ENCODE results near the gene TM7SF3.

Gene TM7SF3

DNA sequence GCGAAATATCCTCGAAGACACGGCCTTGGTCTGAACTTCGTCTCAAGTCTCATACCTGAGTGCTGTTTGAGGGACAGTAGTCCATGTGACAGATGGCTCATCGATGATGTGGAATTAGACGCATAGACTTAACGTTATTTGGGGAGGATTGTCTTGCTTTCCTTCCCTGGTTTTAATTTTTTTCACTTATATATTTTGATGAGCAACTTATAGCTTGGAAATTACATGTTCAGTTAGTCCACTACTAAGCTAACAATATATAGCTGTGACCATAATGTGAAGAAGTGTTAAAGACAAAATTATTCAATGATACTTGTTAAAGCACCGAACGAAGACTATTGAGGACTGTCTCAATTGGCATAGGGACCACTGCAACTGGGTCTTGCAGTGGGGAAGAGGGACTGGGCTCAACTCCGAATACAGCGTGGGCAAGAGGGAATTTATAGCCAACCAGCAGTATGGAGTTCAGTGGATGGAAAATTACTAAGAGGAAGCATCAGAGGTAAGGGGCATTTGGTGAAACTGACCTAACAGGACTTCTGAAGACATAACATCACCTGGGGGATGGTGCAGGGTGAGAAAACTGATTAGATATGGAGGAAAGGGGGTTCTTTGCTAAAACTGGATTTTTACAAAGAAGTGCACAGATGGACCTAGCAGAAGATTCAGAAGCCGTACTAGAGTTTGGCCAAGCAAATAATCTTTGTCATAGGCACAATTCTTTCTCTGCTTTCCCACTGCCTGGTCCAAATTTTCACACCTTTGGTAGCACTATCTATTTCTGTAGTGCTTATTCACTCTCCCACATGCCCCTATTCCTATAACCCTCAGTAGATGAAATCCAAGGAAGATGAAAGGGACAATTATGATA, 910 bp upstream of the TM7SF3 start:
- H3K4me3 ChIP-seq (ENCODE audit: low read depth, low read length) = no peak overlapping the region
- TF ChIP-seq, protein P1, sequence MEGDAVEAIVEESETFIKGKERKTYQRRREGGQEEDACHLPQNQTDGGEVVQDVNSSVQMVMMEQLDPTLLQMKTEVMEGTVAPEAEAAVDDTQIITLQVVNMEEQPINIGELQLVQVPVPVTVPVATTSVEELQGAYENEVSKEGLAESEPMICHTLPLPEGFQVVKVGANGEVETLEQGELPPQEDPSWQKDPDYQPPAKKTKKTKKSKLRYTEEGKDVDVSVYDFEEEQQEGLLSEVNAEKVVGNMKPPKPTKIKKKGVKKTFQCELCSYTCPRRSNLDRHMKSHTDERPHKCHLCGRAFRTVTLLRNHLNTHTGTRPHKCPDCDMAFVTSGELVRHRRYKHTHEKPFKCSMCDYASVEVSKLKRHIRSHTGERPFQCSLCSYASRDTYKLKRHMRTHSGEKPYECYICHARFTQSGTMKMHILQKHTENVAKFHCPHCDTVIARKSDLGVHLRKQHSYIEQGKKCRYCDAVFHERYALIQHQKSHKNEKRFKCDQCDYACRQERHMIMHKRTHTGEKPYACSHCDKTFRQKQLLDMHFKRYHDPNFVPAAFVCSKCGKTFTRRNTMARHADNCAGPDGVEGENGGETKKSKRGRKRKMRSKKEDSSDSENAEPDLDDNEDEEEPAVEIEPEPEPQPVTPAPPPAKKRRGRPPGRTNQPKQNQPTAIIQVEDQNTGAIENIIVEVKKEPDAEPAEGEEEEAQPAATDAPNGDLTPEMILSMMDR (IDR thresholded peaks at IDR 0.05; ENCODE audit: borderline replicate concordance, insufficient read depth, low read depth, low read length) = no peak

GRCh38 chr12:27013611-27014084, 536 bp downstream of the TM7SF3 start:
- H3K4me3 ChIP-seq (ENCODE audit: low read depth, low read length) = peak overlapping the region; percentile 77
- TF ChIP-seq, protein P1 (IDR thresholded peaks at IDR 0.05; ENCODE audit: borderline replicate concordance, insufficient read depth, low read depth, low read length) = no peak

DNA sequence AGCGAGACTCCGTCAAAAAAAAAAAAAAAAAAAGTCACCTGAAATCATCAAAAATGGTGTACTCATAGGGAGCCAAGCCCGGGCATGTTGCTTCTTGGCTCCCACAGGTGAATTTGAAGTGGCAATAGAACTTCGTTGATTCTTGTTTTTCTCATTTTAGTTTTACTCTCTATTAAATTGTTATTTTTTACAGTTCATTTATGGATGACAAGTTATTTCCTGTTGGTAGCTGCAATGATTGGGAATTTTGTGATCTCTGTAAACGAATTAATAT, 1.3 kb downstream of the TM7SF3 start:
- peak overlapping the region; percentile 77 for H3K4me3 ChIP-seq (ENCODE audit: low read depth, low read length)
- TF ChIP-seq, protein P1 (IDR thresholded peaks at IDR 0.05; ENCODE audit: borderline replicate concordance, insufficient read depth, low read depth, low read length) = no peak

GRCh38 chr12:27012239-27012981, 1.8 kb downstream of the TM7SF3 start:
- TF ChIP-seq, protein P1 (IDR thresholded peaks at IDR 0.05; ENCODE audit: borderline replicate concordance, insufficient read depth, low read depth, low read length) = no peak
- H3K4me3 ChIP-seq (ENCODE audit: low read depth, low read length) = no peak overlapping the region

GRCh38 chr12:27009881-27010301, 4.3 kb downstream of the TM7SF3 start:
- H3K4me3 ChIP-seq (ENCODE audit: low read depth, low read length) = no peak overlapping the region
- TF ChIP-seq, protein P1 (IDR thresholded peaks at IDR 0.05; ENCODE audit: borderline replicate concordance, insufficient read depth, low read depth, low read length) = no peak

DNA sequence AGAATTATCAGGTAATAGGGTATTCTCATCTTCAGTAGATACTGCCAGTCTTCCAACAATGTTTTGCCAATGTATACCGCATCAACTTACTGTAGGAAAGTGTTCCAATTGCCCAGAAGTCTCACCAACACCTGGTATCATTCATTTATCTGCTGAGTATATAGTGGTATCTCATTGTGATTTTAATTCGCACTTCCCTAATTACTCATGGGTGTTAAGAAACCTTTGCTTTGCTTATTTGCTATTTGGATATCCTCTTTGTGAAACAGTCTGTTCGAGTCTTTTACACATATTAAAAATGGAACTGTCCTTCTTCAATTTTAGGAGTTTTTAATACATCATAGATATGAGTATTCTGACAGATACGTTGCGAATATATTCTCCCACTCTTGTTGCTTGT, 6.1 kb downstream of the TM7SF3 start:
- no peak overlapping the region for H3K4me3 ChIP-seq (ENCODE audit: low read depth, low read length)
- TF ChIP-seq, protein P1 (IDR thresholded peaks at IDR 0.05; ENCODE audit: borderline replicate concordance, insufficient read depth, low read depth, low read length) = no peak
